Iris pigment epithelial cell (primary cell): Measurements from ENCODE around the gene STMN3.
A peak's percentile ranks its signal among the peaks of the same experiment; 100 is the strongest.
"Not testable (repeated sequence)": the region's sequence is repeated elsewhere in the genome, so short reads cannot be mapped to it uniquely, and the experiment has no call there.

Experiments
- DNase-seq: peaks from one replicate; pipeline ENCODE4 v3.0.0-alpha.2; 2011; ENCODE audit warnings: low read depth

Gene STMN3

DNA sequence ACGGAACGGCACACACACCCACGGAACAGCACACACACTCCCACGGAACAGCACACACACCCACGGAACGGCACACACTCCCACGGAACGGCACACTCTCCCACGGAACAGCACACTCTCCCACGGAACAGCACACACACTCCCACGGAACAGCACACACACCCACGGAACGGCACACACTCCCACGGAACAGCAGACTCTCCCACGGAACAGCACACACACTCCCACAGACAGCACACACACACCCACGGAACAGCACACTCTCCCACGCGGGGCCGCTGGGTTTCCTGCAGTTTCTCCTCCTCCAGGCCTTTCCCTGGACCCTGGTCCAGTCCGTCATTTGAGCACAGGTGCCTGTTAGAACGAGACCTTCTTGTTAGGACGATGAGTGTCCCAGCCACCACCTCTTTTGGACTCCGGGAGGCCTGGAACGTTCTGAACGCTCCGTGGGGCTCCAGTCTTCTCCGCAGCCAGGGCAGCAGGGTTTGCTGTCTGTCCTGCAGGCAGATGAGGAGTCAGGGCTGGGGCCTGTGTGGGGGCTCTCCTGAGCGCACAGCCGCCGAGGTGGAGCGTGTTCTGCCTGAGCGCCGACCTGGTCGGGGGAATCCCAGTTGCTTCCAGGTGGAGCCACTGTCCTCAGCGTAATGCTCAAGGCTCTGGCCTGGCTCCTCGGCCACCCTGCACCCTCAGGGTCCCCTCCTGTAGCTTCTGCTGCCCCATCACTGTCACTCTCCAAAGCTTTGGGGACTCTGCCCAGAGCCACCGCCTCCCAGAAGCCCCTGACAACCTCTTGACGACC, 25.6 kb upstream of the STMN3 start:
- DNase-seq: no peak

DNA sequence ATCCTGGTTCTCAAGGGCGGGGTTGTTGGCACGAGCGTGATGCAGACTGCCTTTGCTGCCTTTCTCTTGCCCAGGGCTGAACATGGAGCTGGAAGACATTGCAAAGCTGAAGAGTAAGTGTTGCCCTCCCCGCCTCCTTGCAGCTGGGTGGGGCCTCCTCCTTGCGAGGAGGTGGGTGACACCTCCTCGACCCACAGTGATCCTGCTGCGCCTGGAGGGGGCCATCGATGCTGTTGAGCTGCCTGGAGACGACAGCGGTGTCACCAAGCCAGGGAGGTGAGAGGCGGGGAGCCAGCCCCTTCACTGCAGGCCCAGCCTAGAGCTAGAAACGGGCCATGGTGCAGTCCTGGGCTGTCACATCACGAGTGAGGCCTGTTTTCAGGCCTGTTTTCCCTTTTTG, 24.8 kb upstream of the STMN3 start:
- no peak for DNase-seq

DNA sequence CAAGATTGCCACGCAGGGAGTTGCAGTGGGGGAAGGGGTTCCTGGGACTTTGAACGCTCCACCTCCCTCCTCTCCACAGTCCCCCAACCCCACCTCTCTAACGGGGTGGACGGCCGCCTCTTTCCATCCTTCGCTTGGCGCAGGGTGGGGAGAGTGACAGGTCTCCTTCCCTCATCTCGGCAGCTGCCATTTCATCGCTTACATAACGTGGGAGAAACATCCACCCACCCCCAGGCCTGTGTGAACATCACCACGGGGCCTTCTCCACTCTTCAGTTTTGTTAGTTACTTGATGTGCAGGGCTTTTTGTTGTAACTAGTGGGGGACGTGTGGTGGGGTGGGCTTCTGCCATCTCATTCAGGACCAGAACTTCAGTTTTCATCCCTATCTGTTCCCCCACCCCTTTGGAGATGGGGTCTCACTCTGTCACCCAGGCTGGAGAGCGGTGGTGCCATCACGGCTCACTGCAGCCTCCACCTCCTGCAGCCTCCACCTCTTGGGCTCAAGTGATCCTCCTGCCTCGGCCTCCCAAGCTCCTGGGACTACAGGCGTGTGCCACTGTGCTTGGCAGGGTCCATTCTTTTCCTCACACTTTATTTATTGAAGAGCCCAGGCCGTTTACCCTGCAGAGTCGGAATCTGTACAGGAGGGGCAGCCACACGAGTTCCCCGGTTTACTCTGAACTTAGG, 22.6 kb upstream of the STMN3 start:
- no peak for DNase-seq

DNA sequence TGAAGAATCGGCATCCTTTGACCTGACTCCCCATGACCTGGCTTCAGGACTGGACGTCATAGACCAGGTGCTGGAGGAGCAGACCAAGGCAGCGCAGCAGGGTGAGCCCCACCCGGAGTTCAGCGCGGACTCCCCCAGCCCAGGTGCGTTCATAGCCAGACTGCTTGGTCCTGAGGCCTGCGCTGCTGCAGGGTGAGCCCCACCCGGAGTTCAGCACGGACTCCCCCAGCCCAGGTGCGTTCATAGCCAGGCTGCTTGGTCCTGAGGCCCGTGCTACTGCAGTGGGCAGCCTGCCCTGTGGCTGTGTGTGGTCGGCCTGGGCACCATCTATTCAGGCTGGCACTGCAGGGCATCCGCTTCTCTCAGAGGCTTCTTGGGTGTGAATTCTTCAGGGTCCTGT, 20.7 kb upstream of the STMN3 start:
- no peak for DNase-seq

DNA sequence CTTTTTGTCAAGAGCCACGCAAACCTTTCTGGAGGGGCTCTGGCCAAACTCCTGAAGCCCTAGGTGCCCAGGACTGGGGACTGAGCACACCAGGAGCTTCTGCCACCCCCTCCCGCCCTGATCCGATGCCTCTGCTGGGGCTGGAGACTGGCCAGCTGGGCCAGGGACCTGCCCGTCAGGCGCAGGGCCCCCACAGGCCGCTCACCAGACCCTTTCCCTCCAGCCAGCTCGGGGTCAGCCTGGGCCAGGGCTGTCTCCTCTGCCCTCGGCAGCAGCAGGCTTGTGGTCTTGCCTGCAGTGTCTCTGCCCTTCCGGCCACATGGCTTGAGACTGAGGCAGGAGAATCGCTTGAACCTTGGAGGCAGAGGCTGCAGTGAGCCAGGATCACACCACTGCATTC, 19.4 kb upstream of the STMN3 start:
- no peak for DNase-seq

DNA sequence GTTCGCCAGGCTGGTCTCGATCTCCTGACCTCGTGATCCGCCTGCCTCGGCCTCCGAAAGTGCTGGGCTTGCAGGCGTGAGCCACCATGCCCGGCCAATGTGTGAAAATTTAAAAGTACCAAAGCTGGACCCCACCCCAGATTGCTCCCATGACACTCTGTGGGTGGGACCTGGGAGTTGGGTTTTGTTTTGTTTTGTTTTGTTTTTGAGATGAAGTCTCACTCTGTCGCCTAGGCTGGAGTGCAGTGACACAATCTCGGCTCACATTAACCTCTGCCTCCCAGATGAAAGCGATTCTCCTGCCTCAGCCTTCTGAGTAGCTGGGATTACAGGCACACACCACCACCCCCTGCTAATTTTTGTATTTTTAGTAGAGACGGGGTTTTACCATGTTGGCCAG, 18.5 kb upstream of the STMN3 start:
- DNase-seq: not testable (repeated sequence)

DNA sequence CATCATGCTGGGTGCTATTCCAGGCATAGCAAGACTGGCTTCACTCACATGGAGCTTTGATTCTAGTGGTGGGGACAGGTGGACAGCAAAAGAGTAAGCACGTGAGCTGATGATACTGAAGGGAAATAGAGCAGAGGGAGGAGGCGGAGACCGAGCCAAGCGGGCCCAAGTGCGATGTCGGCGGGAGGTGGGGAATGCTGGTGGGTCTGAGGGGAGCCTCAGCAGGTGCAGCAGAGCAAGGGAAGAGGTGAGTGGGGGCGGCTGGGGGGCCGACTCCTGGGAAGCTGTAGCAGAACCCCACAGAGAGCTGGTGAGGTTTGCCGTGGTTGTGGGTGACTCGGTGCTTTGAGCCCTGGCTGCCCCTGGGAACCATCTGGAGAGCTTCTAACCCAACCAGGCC, 15.1 kb upstream of the STMN3 start:
- no peak for DNase-seq

DNA sequence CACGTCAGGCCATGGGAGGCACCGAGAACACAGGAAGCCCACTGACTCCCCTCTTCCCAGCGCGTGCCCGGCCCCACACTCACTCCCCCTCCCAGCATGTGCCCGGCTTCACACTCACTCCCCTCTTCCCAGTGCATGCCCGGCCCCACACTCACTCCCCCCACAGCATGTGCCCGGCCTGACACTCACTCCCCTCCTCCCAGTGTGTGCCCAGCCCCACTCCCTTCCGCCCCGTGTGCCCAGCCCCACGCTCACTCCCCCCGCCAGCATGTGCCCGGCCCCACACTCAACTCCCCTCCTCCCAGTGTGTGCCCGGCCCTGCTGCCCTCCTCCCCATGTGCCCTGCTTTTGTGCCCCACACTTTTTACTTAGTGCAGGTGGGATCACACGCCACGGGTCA, 14.6 kb upstream of the STMN3 start:
- DNase-seq: no peak

DNA sequence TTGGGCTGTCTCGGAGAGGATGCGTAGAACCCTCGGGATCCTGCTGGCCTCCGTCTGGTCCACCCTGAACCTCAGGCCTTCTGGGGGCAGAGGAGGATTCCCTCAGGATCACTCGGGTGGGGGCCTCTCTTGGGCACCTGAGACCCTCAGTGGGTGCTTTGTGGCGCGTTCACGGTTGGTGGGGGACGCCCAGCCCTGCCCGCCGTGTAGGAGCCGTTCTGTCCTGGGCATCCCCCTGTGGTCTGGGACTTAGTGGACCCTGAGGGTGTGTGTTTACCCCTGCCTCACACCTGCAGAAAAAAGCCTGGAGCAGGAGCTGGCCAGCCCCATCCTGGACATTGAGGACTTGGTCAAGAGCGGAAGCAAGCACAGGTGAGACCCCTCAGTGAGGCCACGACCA, 12.5 kb upstream of the STMN3 start:
- DNase-seq: no peak

DNA sequence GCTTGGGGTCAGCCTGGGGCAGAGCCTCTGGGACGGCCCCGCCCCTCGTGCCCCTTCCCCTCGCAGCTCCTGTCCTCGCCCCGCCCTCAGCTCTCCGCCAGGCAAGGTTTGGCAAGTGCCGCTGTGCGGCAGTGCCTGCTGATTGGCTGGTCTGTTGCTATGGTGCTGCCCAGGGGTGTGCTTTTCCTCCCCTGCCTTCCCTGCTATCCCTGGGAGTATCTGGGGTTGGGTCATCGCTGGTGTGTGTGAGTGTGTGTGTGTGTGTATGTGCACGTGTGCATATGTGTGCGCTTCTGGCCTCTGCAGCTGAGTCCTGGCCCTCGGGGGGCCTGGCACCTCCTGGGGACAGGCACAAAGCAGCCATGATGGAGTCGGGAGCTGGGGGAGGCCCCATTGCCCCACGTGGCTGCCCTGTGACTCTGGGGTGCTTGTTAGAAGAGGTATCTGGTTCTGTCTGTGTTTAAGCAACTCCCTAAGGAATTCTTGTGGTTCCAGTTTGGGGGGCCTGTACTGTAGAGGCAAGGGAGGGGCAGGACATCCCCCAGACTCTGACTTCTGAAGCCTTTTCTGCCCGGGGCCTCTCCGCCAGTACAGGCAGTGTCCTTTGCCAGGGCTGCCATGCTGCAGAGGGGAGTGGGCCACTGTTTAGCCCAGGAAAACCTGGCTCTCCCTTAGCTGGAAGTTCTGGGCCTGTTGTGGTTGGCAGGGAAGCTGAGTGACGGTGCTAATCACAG, 11.8 kb upstream of the STMN3 start:
- peak; percentile 30 for DNase-seq

DNA sequence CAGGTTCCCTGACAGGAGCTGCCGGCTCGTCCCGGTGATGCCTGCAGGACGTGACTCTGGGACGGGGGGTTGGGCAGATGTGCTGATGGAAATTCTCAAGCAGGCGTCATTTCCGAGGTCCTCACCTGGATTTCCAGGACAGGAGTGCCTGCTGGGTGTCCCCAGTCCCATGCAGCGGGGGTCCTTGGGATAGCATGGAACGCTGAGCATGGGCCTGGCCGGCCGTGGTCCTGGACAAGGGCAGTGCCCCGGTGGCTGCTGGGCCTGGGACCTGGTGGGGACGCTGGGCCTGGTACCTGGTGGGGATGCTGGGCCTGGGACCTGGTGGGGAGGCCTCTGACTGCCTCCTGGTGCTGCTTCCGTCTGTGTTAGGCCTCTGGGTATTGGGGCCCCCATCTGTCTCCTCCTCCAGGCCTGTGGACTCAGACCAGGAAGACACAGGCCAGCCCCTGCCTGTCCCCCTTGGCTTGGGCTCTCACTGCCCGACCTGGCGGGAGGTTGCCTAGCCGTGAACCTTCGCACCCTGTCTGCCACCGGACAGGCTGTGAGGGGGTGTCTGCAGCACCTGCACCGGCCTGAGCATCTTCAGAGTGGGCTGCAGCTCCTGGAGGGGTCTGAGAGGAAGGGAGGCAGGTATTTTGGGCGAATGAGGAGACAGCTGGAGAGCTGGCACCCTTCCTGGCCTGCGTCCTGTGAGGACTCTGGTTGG, 11.1 kb upstream of the STMN3 start:
- no peak for DNase-seq

DNA sequence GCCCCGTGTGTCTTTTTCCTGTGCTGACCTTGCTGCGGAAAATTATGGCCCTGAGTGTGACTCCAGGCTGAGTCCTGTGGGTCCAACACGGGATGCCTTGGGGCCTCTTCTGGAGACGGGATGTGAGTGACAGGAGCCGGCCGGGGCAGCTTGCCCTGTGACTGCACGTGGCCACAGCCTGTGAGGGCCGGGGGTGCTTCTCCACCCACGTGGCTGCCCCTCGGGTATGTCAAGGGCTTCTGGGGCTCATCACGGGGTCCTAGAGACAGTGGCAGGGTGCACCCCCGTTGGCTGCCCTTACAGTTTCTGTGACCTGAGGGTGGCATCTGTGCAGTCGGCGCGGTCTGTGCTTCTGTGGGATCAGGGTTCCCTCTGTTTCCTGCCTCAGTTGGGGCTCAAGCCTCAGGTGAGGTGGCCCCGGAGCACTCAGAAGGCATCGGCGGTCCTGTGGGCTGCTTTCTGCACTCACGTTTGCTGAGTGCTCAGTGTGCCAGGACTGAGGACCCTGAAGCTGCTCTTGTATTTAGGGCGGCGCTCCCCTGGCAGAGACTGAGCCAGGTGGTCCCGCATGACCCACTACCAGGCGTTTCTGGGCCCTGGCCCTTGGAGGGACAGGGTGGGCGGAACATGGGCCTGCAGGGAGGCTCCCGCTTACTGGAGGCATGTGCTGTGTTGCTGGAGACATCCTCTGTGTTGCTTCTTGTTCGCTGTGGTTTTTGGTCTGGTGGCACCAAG, 10.3 kb upstream of the STMN3 start:
- no peak for DNase-seq

DNA sequence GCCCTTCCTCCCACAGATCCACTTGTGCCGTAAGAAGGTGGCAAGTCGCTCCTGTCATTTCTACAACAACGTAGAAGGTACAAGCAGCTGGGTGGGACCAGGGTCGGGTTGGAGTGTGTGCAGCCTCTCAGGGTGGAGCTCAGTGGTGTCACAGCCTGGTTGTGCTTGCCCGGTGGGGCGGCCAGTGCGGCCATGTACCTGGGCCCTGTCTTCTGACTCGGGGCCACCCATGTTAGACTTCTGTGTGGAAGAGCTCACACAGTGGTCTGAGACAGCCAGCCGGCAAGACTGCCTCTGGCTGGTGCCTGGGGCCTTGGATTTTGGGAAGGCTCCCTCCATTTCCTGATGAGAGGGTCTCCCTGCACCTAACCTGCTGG, 9.6 kb upstream of the STMN3 start:
- DNase-seq: no peak

DNA sequence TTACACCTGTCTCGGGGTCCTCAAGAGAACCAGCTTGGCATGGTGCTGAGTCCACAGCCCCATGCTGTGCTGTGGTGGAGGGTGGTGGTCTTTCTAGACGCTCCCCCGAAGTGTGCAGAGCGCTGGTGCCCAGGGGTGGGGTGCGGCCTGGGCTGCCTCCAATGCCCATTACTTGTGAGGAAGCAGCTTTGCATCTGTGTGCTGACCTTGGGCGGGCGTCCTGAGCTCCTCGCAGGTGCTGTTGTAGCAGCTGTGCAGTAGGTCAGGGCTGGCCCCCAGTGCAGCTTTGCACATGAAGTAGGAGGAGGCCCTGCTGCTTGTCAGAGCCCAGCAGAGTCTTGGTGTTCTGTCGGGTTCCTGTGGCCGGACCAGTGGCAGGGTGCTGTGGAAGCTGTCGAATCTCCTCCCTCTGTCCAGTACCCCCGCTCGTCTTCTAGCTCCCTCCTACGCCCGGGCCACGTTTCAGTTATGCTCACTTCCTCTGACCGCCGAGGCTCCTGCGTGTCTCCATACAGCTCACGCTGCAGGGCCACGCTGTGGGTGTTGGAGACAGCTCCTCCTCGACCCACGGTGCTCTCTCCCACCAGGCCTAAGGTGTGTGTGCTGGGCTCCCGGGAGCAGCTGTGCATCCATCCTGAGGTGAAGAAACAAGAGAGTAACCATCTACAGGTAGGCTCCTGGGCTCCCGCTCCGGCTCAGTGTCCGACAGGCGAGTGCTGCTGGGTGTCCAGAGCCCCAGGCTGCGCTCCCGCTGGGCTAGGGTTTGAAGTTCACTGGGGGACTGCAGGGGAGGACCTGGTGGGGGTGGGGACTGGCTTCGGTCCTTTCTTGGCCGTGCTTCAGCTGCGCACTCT, 9.0 kb upstream of the STMN3 start:
- DNase-seq: no peak

DNA sequence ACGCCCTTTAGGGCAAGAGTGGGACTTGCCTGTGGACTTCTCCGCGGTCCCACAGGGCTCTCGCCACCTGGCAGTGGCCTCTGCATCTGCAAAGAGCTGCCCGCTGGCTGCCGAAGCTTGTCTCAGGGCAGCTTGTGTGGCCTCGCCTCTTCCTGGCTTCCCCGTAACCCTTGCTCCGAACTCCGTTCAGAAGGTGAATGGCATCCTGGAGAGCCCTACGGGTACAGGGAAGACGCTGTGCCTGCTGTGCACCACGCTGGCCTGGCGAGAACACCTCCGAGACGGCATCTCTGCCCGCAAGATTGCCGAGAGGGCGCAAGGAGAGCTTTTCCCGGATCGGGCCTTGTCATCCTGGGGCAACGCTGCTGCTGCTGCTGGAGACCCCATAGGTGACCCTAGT, 7.9 kb upstream of the STMN3 start:
- no peak for DNase-seq

DNA sequence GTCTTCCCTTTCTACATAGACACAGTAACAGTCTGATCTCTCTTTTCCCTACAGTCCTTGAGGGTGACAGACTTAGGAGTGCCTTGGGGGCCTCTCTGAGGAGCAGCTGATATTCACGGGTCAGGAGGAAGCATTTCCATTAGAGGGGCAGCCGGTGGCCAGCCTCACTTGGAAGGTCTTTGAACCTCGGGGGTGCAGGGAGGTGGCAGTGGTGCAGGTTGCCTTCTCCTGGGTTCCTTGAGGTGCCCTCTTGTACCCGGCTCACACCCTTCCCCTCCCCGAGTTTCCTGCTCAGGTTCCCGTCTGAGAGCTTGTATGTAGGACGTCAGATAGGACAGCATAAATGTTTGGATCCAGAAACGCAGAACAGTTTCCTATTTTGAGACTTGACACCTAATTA, 7.4 kb upstream of the STMN3 start:
- no peak for DNase-seq

DNA sequence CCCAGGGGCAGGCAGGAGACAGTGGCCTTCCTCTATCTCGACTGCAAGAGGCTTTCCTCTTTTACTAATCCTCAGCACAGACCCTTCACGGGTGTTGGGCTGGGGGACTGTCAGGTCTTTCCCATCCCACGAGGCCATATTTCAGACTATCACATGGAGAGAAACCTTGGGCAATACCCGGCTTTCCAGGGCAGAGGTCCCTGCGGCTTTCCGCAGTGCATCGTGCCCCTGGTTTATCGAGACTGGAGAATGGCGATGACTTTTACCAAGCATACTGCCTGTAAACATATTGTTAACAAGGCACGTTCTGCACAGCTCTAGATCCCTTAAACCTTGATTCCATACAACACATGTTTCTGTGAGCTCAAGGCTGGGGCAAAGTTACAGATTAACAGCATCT, 7.0 kb upstream of the STMN3 start:
- DNase-seq: not testable (repeated sequence)

DNA sequence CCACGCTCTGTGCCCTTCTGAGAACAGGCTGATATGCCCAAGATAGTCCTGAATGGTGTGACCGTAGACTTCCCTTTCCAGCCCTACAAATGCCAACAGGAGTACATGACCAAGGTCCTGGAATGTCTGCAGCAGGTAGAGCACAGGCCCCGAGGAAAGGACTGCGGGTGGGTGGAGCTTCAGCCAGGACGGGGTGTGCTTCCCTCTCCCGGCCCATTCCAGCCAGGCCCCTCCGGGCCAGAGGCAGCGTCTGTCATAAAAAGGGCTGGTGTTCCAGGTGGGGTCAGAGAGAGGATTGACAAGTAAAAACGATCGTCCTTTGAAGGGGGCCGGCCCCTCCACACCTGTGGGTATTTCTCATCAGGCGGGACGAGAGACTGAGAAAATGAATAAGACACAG, 6.1 kb upstream of the STMN3 start:
- DNase-seq: no peak

DNA sequence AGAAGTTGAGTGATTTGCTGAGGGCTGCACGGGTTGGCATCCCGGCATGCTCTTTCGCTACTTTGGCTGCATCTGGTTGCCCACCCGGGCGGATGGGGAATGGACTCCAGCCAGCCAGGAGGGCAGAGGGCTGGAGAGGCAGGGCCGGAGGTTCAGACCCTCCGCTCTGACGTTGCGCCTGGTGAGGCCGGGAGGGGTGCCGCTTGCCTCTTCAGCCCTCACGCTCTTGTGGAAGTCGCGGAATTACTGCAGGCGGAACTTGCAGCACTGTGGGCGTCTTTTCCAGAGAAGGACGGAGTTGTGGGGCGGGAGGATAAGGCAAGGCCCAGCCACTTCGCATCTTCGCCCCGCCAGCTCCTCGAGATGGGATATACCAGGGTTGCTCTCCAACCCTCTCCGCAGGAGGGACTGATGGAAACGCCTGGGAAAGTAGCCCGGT, 5.5 kb upstream of the STMN3 start:
- peak; percentile 62 for DNase-seq

DNA sequence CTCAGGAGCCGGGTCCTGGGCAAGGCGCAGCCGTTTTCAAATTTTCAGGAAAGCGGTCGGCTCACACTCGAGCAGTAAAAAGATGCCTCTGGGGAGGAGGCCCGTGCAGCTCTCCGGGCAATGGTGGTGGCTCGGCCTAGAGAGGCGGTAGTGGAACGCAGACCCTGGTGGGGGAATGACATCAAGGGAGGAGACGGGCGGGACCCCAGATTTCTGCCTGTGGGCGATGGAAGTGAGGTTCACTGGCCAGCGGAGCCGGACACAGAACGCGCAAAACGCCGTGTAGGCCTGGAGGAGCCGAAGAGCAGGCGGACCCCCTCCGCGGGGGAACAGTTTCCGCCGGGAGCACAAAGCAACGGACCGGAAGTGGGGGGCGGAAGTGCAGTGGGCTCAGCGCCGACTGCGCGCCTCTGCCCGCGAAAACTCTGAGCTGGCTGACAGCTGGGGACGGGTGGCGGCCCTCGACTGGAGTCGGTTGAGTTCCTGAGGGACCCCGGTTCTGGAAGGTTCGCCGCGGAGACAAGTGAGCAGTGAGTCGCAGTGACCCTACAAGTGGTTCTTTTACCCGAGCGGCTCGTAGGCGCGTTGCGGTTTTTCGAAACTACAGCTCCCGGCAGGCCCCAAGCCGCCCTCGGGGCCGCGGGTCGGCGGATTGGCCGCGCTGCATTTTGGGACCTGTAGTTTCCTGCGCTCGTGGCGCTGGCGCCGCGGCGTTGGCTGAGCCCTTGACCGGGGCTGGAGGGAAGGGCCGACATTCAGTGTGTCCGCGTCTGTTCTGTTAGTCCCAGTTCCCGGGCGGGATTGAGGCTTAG, 4.9 kb upstream of the STMN3 start, which contains the start of gene RTEL1:
Gene RTEL1, plus strand, starts transcription at position 376 of the 812 bp plus-strand sequence. CDS start 1,091 bp downstream, outside the sequence.
- peak; percentile 96 for DNase-seq
